NCI-H2227 treated with DMSO at 0.1 percent for 48 hours (cell line): ENCODE results near the gene TAF11L14.
"Not testable (repeated sequence)": the region's sequence is repeated elsewhere in the genome, so short reads cannot be mapped to it uniquely, and the experiment has no call there.

Experiments used
- DNase-seq: peaks from one replicate; lab custom pipeline; 2025; lab: John Stamatoyannopoulos, UW

TAF11L14 gene

GRCh38 chr5:17634160-17634559, at the start of gene TAF11L14:
Gene TAF11L14, plus strand, starts transcription at chr5:17634460.
- DNase-seq, result no peak

- not testable (repeated sequence) for DNase-seq
These were observed 48.6 kb upstream of the TAF11L14 start, which contains the start of gene TAF11L7 for GRCh38 chr5:17585658-17586057. Gene TAF11L7, minus strand, starts transcription at chr5:17585758.

GRCh38 chr5:17590860-17591259, 43.4 kb upstream of the TAF11L14 start, which contains the start of gene TAF11L8:
Gene TAF11L8, minus strand, starts transcription at chr5:17590960.
- DNase-seq, result not testable (repeated sequence)

GRCh38 chr5:17594255-17594654, 40.0 kb upstream of the TAF11L14 start, which contains the start of gene TAF11L9:
Gene TAF11L9, minus strand, starts transcription at chr5:17594394.
- not testable (repeated sequence) for DNase-seq

GRCh38 chr5:17597728-17598127, 36.5 kb upstream of the TAF11L14 start, which contains the start of gene TAF11L10:
Gene TAF11L10, minus strand, starts transcription at chr5:17597828.
- DNase-seq, result not testable (repeated sequence)

GRCh38 chr5:17603880-17604279, 30.4 kb upstream of the TAF11L14 start, which contains the start of gene TAF11L11:
Gene TAF11L11, plus strand, starts transcription at chr5:17604183.
- not testable (repeated sequence) for DNase-seq

- DNase-seq, result no peak
These were observed 29.3 kb upstream of the TAF11L14 start for GRCh38 chr5:17604951-17605350.

- not testable (repeated sequence) for DNase-seq
These were observed 26.8 kb upstream of the TAF11L14 start for GRCh38 chr5:17607461-17607860.

GRCh38 chr5:17610092-17610491, 24.2 kb upstream of the TAF11L14 start, which contains the start of gene TAF11L12:
Gene TAF11L12, plus strand, starts transcription at chr5:17610392.
- not testable (repeated sequence) for DNase-seq

GRCh38 chr5:17614872-17615605, 19.2 kb upstream of the TAF11L14 start:
- no peak for DNase-seq

GRCh38 chr5:17619354-17619753, 14.9 kb upstream of the TAF11L14 start:
- no peak for DNase-seq

GRCh38 chr5:17620627-17621026, 13.6 kb upstream of the TAF11L14 start:
- no peak for DNase-seq

- DNase-seq, result no peak
These were observed 8.6 kb upstream of the TAF11L14 start for GRCh38 chr5:17625686-17626085.

- DNase-seq, result not testable (repeated sequence)
These were observed 2.5 kb upstream of the TAF11L14 start, which contains the start of gene TAF11L13 for GRCh38 chr5:17631788-17632187. Gene TAF11L13, plus strand, starts transcription at chr5:17632088.

GRCh38 chr5:17649232-17649631, 15.0 kb downstream of the TAF11L14 start:
- DNase-seq, result not testable (repeated sequence)

- not testable (repeated sequence) for DNase-seq
These were observed 21.0 kb downstream of the TAF11L14 start for GRCh38 chr5:17655201-17655759.

- DNase-seq, result no peak
These were observed 21.7 kb downstream of the TAF11L14 start for GRCh38 chr5:17655921-17656320.

GRCh38 chr5:17663182-17663581, 28.9 kb downstream of the TAF11L14 start:
- no peak for DNase-seq

- no peak for DNase-seq
These were observed 31.6 kb downstream of the TAF11L14 start for GRCh38 chr5:17665836-17666235.

GRCh38 chr5:17666726-17667235, 32.5 kb downstream of the TAF11L14 start:
- DNase-seq, result no peak

GRCh38 chr5:17670353-17670752, 36.1 kb downstream of the TAF11L14 start:
- no peak for DNase-seq

GRCh38 chr5:17678751-17679324, 44.6 kb downstream of the TAF11L14 start:
- DNase-seq, result no peak
